Activated T-helper 1 cell treated with Interleukin-2 at 50 U/mL for 16 hours (primary cell): Measurements from ENCODE around the gene ABCA2.

Experiments
- DNase-seq: peaks from one replicate; pipeline ENCODE4 v3.0.0-alpha.2; 2020; ENCODE audit warnings: low read depth

Gene ABCA2

GRCh38 chr9:136962701-136963248 is 65.3 kb downstream of the ABCA2 start:
- no peak for DNase-seq

DNA sequence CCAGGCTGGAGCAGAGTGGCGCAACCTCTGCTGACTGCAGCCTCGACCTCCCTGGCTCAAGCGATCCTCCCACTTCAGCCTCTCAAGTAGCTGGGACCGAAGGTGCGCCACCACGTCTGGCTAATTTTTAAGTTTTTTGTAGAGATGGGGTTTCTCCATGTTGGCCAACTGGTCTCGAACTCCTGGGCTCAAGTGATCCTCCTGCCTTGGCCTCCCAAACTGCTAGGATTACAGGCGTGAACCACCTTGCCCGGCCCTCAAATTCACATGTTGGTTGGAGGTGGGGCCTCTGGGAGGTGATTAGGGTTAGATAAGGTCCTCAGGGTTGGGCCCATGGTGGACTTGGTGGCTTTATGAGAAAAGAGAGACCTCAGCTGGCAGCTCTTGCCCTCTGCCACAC is 65.9 kb downstream of the ABCA2 start:
- DNase-seq: no peak

GRCh38 chr9:136961279-136962065 is 66.6 kb downstream of the ABCA2 start:
- DNase-seq: no peak

- DNase-seq: no peak
Observed at GRCh38 chr9:136960938-136961275, 67.1 kb downstream of the ABCA2 start.

GRCh38 chr9:136960212-136960937 is 67.7 kb downstream of the ABCA2 start:
- DNase-seq: no peak

DNA sequence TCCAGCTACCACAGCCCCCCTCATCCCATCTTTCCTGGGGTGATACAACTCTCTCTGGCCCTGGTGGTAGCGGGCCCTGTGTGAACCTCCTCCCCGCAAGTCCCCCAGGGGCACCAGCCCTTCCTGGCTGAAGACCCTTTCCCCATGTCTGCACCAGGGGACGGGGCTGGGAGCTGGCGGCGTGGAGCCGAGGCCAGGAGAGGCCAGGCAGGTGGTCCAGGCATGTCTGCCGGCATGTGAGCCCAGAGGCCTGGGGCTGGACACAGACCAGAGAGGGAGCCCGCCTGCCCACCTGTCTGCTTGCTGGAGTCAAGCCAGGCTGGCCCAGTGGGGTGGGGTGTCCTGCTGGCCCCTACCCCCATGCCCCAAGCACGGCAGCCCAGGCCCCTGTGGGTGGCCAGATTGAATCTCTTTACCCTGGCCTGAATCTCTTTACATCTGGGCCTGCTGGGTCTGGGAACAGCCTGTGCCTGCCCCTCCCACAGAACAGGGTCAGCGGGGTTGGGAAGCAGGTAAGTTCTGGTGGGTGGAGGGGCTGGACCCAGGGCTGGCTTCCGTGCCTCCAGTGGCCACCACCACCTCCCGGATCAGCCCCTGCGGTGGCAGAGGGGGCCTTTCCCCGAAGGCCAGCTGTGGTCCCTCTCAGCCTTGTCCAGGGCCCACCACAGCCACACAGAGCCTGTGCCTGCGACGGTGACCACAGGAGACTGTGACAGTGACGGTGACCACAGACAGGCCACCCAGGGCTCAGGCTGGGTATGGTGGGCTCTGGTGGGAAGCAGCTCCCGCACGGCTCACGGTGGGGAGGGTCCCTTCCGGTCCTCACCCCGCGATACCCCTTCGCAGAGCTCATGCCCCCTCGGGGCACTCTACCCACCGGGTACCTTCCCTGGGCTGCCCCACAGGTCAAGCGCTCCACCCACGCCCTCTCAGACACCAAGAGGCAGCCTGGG is 68.9 kb downstream of the ABCA2 start:
- no peak for DNase-seq

DNA sequence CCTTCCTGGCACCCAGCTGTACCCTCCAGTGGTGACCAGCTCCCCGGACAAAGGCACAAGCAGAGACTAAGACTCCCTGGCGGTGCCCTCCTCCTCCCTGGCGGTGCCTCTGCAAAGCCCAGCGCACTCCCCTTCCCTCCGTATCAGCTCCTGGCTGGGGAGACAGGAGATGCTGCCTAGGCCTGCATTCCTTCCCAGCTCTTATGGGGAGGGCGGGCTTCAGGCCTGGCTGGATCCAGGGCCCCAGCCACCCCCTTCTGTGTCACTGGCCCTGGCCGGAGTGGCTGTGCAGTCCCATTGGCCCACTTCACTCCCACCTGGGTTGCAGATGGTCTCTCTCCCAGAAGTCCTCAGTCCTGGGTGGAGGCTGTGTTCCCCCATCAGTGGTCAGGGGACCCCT is 69.6 kb downstream of the ABCA2 start:
- no peak for DNase-seq

- no peak for DNase-seq
Observed at GRCh38 chr9:136957901-136958300, 70.1 kb downstream of the ABCA2 start.

DNA sequence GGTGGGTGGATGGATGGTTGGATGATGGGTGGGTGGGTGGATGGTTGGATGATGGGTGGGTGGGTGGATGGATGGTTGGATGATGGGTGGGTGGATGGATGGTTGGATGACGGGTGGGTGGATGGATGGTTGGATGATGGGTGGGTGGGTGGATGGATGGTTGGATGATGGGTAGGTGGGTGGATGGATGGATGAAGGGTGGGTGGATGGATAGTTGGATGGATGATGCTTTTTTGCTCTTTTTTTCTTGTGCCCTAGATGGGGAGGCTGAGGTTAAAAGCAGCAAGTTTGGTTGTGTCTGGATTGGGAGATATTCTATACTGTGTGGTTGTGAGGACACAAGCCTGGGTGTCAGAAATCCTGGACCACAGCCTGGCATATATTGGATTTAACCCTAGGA is 70.6 kb downstream of the ABCA2 start:
- no peak for DNase-seq
